GM10266 (cell line): ENCODE results near the gene CDKL1.

Experiments
- DNase-seq: peaks from one replicate; pipeline ENCODE4 v3.0.0; 2012; ENCODE audit errors: extremely low spot score
- CTCF ChIP-seq: IDR thresholded peaks from 2 replicates; pipeline ENCODE4 v1.5.1; 2012; ENCODE audit warnings: mild to moderate bottlenecking, low read depth; ENCODE audit not compliant: control insufficient read depth, insufficient read depth; ENCODE audit errors: missing control alignments

CDKL1 gene

GRCh38 chr14:50312734-50313054 is 84.0 kb downstream of the CDKL1 start:
- no peak for TF ChIP-seq CTCF
- DNase-seq, result no peak

DNA sequence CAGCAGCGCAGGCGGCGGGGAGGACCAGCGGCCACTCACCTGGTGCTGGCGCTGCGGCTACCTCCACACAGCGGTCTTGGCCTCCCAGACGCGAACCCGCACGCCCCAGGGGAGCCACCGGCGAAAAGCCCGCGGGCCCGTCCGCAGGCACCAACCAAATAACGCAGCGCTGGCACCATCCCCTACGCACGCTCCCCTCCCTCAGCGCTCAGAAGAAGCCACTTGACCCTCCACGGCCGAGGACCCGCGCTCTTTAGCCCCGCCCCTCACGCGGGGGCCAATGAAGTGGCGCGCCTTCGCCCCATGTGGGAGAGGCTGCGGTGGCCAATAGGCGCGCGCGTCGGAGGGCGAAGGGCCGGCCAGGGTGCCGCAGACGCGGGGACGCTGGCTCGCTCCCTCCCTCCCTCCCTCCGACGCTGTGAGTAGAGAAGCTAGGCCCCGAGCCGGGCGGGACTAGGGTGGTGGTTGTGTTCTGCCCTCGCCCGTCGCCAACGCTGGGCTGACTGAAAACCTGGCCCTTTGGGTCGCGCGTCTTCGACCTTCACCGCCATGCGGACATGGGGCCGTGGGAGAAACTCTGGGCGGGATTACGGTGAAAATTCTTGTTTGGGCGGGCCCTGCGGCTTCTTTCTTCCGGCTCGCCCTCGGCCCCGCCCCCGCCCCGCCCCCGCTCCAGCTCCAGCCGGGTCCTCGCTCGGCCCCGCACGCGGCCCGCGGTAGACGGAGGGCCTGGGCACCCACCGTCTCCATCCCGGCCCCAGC is 84.5 kb downstream of the CDKL1 start, which contains the start of the genes DMAC2L and L2HGDH:
Gene DMAC2L (plus strand): TSS at position 353 of the 762 bp plus-strand sequence. CDS start 9,164 bp downstream, outside the sequence.
Gene L2HGDH (minus strand): TSS at position 258 of the 762 bp plus-strand sequence. CDS start 79 bp downstream, at position 179.
- TF ChIP-seq CTCF, result peak; percentile 52
- peak; percentile 96 for DNase-seq

DNA sequence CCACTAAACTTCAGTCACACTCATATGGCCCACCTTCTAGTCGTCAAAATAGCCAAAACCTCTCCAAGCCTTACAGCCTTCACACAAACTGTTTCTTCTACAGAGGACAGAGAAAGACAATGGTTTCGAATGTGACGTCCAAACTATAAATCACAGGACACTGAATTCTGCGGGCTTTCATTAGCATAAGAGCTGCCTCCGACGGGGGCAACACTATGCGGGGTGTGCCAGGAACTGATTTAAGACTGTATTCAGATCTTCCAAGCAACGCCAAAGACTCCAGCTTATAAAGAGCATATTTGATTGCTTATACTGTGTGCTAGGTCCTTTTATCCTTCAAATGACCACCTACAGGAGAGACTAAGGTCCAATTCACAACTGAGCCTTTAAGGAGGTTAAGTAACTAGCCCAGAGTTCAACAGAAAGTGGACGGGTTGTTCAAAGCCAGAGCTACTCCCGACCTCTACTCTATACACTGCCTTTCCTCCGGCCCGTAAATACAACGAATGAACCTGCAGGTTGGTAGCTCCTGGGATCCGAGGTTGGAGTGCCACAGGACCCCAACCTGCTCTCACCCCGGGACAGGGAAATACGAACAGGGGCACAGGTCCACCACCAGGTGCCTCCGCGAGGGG is 85.2 kb downstream of the CDKL1 start:
- DNase-seq, result peak; percentile 13
- TF ChIP-seq CTCF, result no peak

- no peak for TF ChIP-seq CTCF
Measured at GRCh38 chr14:50310445-50310844, 86.2 kb downstream of the CDKL1 start.

GRCh38 chr14:50308363-50308915 is 88.2 kb downstream of the CDKL1 start:
- TF ChIP-seq CTCF, result no peak
- DNase-seq, result no peak

More at GRCh38 chr14:50310445-50310844, 86.2 kb downstream of the CDKL1 start:
- no peak for DNase-seq

DNA sequence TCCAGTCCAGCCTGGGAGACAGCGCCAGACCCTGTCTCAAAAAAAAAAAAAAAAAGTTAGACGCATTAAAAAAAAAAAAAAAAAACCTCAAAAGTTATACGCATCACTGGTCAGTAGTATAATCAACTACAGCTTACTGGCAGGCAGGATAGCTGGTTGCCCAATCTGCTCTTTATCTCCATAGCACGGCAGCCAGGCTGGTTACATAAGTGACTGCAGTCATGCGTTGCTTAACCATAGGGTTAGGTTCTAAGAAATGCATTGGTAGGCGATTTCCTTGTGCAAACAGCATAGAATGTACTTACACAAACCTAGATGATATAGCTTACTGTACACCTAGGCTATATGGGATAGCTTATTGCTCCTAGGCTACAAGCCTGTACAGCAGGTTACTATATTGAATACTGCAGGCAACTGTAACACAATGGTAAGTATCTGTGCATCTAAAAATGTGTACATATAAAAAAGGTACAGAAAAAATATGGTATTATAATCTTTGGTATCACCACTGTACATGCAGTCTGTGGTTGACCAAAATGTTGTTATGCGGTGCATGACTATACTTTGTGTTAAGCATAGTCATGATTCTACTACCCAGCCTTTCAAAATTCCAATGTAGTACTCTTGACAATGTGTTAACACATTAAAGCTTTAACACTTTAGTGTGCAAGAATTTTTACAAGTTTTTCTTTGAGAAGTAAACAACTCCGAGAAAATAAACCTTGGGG is 92.8 kb downstream of the CDKL1 start:
- no peak for DNase-seq
- no peak for TF ChIP-seq CTCF
